Lower leg skin (tissue), 3 donors: ENCODE results near the gene ZNF813.

ENCODE experiments used
- POLR2A ChIP-seq, 2 donors: fragments of 450-650 bp; IDR thresholded peaks; one replicate each; pipeline ENCODE4 v1.6.1; 2016 to 2017; ENCODE audit warnings: antibody characterized with exemption in 2 of 2, mild to moderate bottlenecking in 1 of 2, moderate library complexity in 1 of 2
- TF ChIP-seq, protein P1 (sequence below), 3 donors: fragments of 450-650 bp; IDR thresholded peaks; one replicate each; pipeline ENCODE4 v1.5.1; 2016; ENCODE audit warnings: antibody characterized with exemption in 3 of 3, mild to moderate bottlenecking in 3 of 3, moderate library complexity in 2 of 3

DNA sequence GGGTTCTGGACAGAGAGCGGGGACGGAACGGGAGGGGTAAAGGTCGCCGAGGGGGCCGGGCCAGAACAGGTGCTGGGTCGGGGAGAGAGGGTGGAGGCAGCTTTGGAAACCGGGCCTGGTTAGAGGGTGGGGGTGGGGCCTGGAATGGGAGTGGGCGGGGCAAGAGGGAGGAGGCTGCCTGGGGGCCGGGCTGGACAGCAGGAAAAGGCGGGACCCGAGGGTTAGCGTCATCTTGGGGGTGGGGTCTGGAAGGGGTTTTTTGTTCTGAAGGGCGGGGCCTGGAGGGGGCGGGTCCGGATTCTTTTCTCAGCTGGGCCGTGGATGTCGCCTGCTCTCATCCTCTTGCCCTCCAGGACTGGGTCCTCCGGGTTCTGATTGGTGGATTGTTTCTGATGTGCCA, 4.3 kb upstream of the ZNF813 start:
- TF ChIP-seq, protein P1, sequence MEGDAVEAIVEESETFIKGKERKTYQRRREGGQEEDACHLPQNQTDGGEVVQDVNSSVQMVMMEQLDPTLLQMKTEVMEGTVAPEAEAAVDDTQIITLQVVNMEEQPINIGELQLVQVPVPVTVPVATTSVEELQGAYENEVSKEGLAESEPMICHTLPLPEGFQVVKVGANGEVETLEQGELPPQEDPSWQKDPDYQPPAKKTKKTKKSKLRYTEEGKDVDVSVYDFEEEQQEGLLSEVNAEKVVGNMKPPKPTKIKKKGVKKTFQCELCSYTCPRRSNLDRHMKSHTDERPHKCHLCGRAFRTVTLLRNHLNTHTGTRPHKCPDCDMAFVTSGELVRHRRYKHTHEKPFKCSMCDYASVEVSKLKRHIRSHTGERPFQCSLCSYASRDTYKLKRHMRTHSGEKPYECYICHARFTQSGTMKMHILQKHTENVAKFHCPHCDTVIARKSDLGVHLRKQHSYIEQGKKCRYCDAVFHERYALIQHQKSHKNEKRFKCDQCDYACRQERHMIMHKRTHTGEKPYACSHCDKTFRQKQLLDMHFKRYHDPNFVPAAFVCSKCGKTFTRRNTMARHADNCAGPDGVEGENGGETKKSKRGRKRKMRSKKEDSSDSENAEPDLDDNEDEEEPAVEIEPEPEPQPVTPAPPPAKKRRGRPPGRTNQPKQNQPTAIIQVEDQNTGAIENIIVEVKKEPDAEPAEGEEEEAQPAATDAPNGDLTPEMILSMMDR (IDR thresholded peaks at IDR 0.05): no peak
- no peak for TF ChIP-seq POLR2A (IDR thresholded peaks at IDR 0.05)
